Stimulated activated CD4-positive, alpha-beta T cell treated with anti-CD3 and anti-CD28 coated beads, Interleukin-2, amount 100 ng/mL, for 24 hours (primary cell): Measurements from ENCODE around the gene ZNF107.
"Not testable (repeated sequence)": the region's sequence is repeated elsewhere in the genome, so short reads cannot be mapped to it uniquely, and the experiment has no call there.

Experiments
- DNase-seq, 2 donors: peaks; one replicate each; pipeline ENCODE4 v3.0.0-alpha.2; 2020

ZNF107 gene

DNA sequence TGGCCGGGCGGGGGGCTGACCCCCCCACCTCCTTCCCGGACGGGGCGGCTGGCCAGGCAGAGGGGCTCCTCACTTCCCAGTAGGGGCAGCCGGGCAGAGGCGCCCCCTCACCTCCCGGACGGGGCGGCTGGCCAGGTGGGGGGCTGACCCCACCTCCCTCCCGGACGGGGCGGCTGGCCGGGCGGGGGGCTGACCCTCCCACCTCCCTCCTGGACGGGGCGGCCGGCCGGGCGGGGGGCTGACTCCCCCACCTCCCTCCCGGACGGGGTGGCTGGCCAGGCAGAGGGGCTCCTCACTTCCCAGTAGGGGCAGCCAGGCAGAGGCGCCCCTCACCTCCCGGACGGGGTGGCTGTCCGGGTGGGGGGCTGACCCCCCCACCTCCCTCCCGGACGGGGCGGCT, 72.5 kb downstream of the ZNF107 start:
- not testable (repeated sequence) for DNase-seq

GRCh38 chr7:64738953-64739352, 73.0 kb downstream of the ZNF107 start:
- DNase-seq: not testable (repeated sequence)

DNA sequence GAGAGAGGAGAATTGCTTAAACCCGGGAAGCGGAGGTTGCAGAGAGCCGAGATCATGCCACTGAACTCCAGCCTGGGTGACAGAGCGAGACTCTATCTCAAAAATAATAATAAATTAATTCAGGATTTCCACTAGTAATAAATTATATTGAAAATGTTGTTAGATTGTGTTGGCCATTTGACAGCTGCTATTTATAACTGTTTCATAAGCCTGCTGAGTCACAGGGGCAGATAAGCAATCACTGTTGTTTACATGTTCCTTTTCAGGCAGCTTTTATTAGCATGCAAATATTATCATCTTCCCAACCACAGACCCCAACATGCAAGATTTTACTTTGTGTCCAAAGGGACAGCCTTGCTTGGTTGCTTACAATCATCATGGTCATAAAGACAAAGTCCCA, 78.7 kb downstream of the ZNF107 start:
- no peak for DNase-seq

- DNase-seq: no peak
Measured at GRCh38 chr7:64747802-64748201, 81.9 kb downstream of the ZNF107 start.

DNA sequence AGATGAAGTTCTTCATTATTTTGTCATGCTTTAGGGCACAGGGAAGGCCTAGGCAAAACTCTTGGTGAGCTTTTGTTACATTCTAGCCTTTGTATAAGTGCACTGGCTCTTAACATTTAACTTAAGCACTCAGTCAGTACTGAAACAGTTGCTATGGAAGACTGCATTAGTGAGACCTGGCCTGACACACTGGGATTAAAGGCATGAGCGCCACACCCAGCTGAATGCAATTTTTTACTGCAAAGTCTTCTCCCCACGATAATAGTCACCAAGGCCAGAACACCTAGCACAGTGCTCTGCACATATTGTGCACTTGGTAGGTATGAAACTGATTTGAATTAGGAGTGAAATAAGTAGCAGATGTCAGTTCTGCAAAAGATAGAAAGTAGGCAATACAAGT, 87.1 kb downstream of the ZNF107 start:
- no peak for DNase-seq

- DNase-seq: no peak
Measured at GRCh38 chr7:64755865-64756264, 89.9 kb downstream of the ZNF107 start.

DNA sequence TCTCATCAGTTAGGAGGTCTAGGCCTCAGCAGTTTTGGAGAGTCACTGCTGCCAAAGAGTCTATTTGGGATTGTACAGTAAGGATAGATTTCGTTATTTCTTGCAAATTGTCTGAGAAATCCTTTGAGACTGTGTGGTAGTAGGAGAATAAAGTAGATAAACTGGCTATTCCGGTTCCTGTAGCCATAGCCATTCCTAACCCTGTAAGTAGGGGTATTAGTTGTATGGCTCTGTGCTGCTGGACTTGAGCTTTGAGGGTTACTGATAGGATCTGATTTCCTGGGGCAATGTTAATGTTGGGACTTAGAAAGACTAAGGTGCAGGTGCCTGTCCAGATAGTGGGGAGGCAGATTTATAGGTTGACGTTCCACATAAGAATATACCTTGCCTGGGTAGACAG, 92.2 kb downstream of the ZNF107 start:
- DNase-seq: no peak
